HUES64 (cell line): Measurements from ENCODE around the gene SFXN5.
A peak's percentile ranks its signal among the peaks of the same experiment; 100 is the strongest.

Source experiments
- H3K27ac ChIP-seq: 2 replicates; pipeline ENCODE4 v1.7.0; 2013; ENCODE audit warnings: low read depth, low read length, inconsistent platforms
- H3K27me3 ChIP-seq: 2 replicates; pipeline ENCODE4 v1.6.1; 2013; ENCODE audit warnings: mild to moderate bottlenecking, low read length; ENCODE audit not compliant: insufficient read depth
- H3K36me3 ChIP-seq: 2 replicates; pipeline ENCODE4 v1.6.1; 2013; ENCODE audit warnings: mild to moderate bottlenecking, low read length; ENCODE audit not compliant: insufficient read depth
- H3K4me1 ChIP-seq: 2 replicates; pipeline ENCODE4 v1.6.1; 2013; ENCODE audit warnings: mild to moderate bottlenecking, low read length, moderate library complexity; ENCODE audit not compliant: insufficient read depth
- H3K4me3 ChIP-seq: 2 replicates; pipeline ENCODE4 v1.5.1; 2013; ENCODE audit warnings: mild to moderate bottlenecking, low read length, moderate library complexity
- H3K9ac ChIP-seq: 2 replicates; pipeline ENCODE4 v1.6.1; 2013; ENCODE audit warnings: mild to moderate bottlenecking, low read depth, low read length
- H3K9me3 ChIP-seq: 2 replicates; pipeline ENCODE4 v1.6.1; 2013; ENCODE audit warnings: low read depth, low read length; ENCODE audit not compliant: insufficient read depth
- WGBS: fragments of 150-250, 120-280 bp; methylation state at CpG from one replicate; pipeline ENCODE4 v1.1.7; 2013; ENCODE audit warnings: missing lambda C conversion rate; 5-methylcytosine and 5-hydroxymethylcytosine counted together

Gene SFXN5

DNA sequence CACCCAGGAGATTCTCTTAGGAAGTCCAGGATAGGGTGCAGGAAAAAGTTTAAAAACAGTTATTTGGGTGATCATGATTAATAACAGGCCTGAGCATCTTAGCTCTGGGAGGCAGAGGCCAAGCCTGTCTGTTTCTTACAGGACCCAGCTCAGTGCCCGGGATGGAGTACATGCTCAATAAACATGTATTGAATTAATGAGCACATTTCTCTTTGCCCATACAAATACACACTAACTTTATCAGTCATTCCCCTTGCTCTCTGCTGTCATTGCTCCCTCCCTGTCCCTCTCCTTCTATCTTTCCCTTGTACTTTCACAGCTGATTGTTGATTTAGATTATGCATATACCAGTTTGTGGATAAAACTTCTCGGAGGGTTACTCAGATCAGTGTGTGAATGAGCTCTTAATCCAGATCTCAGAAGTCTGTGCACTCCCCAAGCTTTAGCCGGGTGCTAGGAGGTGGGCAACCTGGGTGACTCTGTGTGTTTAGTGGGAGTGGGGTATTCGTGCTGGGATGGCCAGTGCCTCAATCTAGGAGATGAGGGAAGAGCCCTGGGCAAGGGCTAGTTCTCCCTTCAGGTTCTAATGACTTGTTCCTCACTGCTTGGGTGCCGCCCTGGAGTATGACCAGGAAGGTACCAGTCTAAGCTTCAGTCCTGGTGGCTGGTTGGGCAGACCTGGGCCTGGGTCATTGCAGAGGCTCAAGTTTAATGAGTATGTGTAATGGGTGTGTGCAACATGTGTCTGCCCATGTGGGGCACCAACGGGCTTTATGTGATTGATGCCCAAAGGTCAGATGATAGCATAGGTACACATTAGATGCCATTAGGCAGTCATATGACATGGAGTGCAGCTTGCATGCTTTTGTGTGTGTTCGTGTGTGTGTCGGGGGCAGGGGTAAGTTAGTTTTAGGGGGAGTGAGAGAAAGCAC lies 143.6 kb downstream of the SFXN5 start:
- Histone ChIP-seq H3K9ac (no peak overlapping the region), H3K27me3 (peaks cover 99% of the 10 kb centered on the region), H3K27ac (no peak overlapping the region), H3K4me3 (no peak overlapping the region), H3K9me3 (no peaks in the 10 kb centered on the region), H3K4me1 (peaks cover 25% of the 10 kb centered on the region; the same call in 1 of the 2 replicates), H3K36me3 (no peaks in the 10 kb centered on the region)
- 81% methylated on average over 8 of the region's 8 CpGs for WGBS

DNA sequence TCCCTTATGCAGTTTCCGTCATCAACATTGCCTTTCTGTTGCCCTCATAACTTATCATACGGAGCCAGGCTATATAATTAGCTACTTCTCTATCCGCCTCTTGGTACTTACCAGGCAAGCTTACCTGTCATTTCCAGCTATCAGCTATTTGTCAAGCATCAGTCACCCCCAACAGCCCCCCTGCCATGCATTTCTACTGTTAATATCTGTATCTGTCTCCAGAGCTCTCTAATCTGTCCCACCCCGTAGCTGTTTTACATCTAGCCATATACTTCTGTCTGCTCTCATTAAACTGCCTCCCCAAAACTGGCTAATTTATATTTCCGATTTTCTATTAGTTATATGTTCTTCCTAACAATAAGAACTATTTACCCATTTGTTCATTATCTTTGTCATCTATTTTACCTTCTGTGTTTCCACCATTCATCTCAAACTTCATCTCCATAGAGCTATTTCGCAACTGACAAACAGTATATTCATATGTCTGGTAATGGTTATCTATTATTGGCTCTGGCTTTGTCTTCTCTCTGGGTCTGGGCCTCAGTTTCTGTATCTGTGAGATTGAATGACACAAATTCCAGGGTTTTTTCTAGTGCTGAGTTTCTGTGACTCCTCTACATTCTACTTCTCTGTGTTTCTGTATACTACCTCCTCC lies 144.6 kb downstream of the SFXN5 start:
- peaks cover 99% of the 10 kb centered on the region for H3K27me3 ChIP-seq
- no peak overlapping the region for H3K9ac ChIP-seq
- no peaks in the 10 kb centered on the region for H3K36me3 ChIP-seq
- H3K9me3 ChIP-seq = no peaks in the 10 kb centered on the region
- 66% methylated on average over 6 of the region's 6 CpGs for WGBS
- H3K4me3 ChIP-seq = no peak overlapping the region
- H3K4me1 ChIP-seq = peaks cover 25% of the 10 kb centered on the region; the same call in 1 of the 2 replicates
- no peak overlapping the region for H3K27ac ChIP-seq

DNA sequence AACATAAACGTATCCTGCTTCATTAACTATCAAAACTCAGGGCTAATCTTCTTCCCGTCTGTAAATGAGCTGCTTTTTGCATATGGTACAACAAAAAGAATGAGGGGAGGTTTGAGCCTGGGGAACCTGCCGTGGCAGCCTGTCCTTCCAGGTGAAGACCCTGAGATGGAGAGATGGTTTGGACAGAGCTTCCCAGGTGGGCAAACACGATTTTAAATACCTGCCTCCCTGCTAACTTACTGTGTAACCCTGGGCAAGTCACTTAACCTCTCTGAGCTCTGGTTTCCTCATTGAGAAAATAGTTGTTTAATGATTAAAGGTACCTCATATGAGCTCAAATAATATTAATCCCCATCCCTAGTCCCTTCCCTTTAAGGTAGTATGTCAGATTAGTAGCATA lies 145.1 kb downstream of the SFXN5 start:
- no peak overlapping the region for H3K4me3 ChIP-seq
- WGBS = 9% methylated on average over 4 of the region's 4 CpGs
- no peak overlapping the region for H3K27ac ChIP-seq
- peaks cover 25% of the 10 kb centered on the region; the same call in 1 of the 2 replicates for H3K4me1 ChIP-seq
- no peaks in the 10 kb centered on the region for H3K36me3 ChIP-seq
- H3K9me3 ChIP-seq = no peaks in the 10 kb centered on the region
- no peak overlapping the region for H3K9ac ChIP-seq
- H3K27me3 ChIP-seq = peaks cover 100% of the 10 kb centered on the region

DNA sequence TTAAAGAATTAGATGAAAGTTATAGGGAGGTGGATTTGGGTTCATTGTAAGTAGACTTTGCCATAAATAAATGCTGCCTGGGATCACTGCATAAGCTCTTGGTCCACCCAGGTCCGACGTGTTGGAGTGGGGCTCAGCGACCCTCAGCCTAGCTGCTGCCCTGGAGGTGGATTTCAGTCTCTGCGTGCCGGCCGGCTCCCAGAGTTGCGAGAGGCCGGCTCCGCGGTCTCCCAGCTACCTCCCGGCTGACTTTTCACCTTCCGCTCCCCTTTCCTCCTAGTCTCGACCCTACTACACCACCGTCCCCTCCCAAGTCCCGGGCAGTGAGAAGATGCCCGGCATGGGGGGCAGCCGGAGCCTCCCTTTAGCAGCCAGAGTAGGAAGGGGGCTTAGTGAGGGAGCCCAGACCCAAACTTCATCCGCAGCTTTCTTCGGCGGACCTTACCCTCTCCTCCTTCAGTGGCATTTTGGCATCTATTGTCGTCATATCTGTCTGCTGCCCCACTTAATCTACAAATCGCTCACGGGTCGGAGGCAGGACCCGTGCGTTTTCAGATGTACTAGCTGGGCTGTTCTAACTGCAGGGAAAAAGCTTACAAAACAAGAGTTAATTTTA lies 146.1 kb downstream of the SFXN5 start:
- Histone ChIP-seq H3K4me1 (peaks cover 25% of the 10 kb centered on the region; the same call in 1 of the 2 replicates), H3K27ac (no peak overlapping the region), H3K27me3 (peaks cover 100% of the 10 kb centered on the region), H3K4me3 (peak overlapping the region; percentile 36; the same call in 1 of the 2 replicates), H3K9ac (no peak overlapping the region), H3K36me3 (no peaks in the 10 kb centered on the region), H3K9me3 (no peaks in the 10 kb centered on the region)
- 2% methylated on average over 25 of the region's 26 CpGs for WGBS

DNA sequence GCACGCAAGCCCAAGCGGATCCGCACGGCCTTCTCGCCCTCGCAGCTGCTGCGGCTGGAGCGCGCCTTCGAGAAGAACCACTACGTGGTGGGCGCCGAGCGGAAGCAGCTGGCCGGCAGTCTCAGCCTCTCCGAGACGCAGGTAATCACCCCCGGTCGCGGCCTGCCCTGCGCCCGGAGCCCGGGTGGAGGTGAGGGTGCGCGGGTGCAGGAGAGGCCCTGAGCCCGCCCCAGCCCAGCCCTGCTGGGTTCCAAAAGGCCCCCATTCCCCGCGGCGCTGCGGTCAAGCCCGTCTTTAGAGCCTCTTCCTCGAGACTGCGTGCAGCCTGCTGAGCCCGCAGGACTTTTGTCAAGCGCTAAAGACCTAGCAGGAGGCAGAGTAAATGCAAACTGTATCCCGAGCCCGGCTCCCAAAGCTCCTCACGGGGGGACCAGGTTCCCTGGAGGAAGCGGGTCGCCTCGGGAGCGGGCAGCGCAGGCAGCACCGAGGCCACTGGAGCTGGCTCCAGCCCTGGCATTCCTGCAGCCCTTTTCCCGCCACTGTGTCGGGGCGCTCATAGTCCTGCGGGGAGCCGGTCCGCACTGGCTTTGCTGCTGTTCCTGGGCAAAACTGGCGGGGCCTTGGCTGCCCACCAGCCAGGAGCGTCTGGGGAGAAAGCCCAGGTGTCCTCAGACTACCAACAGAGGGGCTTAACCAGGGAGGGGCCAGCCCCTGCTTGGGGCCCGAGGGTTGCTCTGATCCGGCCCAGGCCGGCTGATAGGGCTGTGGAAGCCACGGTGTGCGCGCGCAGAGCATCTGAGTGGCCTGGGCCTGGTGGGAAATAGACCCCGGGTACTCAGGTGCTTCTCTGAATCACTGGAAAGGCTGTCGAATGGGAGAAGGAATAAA lies 146.9 kb downstream of the SFXN5 start:
- peaks cover 26% of the 10 kb centered on the region; the same call in 1 of the 2 replicates for H3K4me1 ChIP-seq
- H3K9ac ChIP-seq = no peak overlapping the region
- peak overlapping the region; percentile 36 for H3K4me3 ChIP-seq
- H3K9me3 ChIP-seq = no peaks in the 10 kb centered on the region
- no peak overlapping the region for H3K27ac ChIP-seq
- H3K27me3 ChIP-seq = peaks cover 100% of the 10 kb centered on the region
- H3K36me3 ChIP-seq = no peaks in the 10 kb centered on the region
- under 1% methylated on average over 61 of the region's 61 CpGs for WGBS

DNA sequence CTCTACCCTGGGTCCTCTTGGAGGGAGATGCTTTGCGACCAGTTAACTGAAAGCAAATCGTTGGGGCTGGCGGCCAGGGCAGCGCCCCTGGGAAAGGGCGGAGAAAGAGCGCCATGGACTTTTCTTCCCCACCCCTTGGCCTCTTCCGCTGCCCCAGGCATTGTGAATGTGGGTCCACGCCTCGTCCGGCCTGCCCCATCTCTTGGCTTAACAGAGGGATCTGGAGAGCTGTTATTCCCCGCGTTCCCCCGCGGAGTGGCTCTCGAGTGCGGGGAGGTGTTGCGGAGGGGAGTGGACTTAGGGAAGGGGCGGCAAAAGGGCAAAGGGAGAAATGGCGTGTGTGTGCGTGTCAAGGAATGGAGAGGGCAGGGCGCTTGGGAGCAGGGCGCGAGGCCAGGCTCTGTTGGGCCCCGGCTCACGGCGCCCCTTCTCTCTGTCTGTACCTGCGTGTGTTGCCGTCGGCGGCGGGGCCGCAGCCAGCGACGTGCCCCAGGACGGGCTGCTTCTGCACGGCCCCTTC lies 147.6 kb downstream of the SFXN5 start:
- 1% methylated on average over 36 of the region's 36 CpGs for WGBS
- peaks cover 32% of the 10 kb centered on the region for H3K4me1 ChIP-seq
- no peaks in the 10 kb centered on the region for H3K36me3 ChIP-seq
- H3K27ac ChIP-seq = no peak overlapping the region
- H3K9me3 ChIP-seq = no peaks in the 10 kb centered on the region
- peaks cover 100% of the 10 kb centered on the region for H3K27me3 ChIP-seq
- peak overlapping the region; percentile 36 for H3K4me3 ChIP-seq
- no peak overlapping the region for H3K9ac ChIP-seq

DNA sequence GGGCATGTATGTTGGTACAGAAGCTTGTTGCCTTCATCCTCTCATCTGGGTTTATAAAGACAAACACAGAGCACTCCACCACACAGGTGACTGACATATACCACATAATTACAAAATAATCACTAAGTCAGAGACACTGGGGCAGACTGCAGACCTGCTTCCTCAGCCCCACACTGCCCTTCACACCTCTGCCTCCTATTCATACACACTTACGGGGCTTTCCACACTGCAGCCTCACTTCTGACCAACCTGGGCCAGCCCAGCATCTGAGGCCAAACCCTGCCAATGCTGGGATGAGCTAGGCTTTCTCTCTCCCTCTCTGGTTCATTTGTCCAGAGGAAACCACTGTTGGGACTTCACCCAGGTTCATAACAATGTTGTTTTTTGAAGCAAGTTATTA lies 149.7 kb downstream of the SFXN5 start:
- 28% methylated on average over 1 of the region's 1 CpG for WGBS
- H3K9me3 ChIP-seq = no peaks in the 10 kb centered on the region
- H3K4me3 ChIP-seq = no peak overlapping the region
- peaks cover 100% of the 10 kb centered on the region for H3K27me3 ChIP-seq
- H3K27ac ChIP-seq = no peak overlapping the region
- peaks cover 34% of the 10 kb centered on the region for H3K4me1 ChIP-seq
- H3K9ac ChIP-seq = no peak overlapping the region
- no peaks in the 10 kb centered on the region for H3K36me3 ChIP-seq

DNA sequence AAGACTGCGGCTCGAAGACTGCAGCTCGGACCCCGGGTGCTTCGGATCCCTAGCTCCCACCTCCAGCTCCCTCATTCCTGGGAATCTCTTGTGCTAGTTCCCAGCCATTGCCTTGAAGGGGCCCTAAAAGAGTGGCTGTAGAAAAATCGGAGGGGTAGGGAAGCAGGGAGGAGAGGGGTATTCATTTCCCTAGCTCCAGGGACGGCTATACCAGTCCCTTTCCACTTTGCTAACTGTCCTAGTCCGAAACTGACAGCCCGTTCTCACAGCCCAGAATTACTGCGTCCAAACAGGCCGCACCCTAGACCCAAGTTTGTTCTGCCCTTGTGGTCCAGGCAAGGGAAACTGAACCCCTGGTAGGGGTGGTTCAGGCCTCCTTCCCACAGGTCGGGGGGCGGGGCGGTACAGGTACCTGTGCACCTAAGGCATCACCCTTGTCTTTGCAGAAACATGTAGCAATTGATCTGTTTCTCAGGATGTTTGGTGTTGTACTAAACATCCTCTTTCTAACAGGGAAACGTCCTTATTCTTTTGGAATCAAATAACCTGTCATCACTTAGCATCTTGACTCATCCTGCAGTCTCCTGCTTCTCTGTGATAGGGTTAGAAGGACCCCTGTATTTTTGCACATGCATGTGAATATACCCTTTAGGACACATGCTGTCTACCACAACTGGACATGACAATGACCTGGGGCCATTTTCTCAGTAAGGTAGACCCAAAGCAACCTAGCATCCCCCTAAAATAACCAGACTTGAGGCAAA lies 150.2 kb downstream of the SFXN5 start:
- no peak overlapping the region for H3K9ac ChIP-seq
- WGBS = 15% methylated on average over 15 of the region's 15 CpGs
- H3K4me1 ChIP-seq = peaks cover 34% of the 10 kb centered on the region
- H3K4me3 ChIP-seq = peak overlapping the region; percentile 40
- no peaks in the 10 kb centered on the region for H3K9me3 ChIP-seq
- no peak overlapping the region for H3K27ac ChIP-seq
- H3K27me3 ChIP-seq = peaks cover 100% of the 10 kb centered on the region
- no peaks in the 10 kb centered on the region for H3K36me3 ChIP-seq

DNA sequence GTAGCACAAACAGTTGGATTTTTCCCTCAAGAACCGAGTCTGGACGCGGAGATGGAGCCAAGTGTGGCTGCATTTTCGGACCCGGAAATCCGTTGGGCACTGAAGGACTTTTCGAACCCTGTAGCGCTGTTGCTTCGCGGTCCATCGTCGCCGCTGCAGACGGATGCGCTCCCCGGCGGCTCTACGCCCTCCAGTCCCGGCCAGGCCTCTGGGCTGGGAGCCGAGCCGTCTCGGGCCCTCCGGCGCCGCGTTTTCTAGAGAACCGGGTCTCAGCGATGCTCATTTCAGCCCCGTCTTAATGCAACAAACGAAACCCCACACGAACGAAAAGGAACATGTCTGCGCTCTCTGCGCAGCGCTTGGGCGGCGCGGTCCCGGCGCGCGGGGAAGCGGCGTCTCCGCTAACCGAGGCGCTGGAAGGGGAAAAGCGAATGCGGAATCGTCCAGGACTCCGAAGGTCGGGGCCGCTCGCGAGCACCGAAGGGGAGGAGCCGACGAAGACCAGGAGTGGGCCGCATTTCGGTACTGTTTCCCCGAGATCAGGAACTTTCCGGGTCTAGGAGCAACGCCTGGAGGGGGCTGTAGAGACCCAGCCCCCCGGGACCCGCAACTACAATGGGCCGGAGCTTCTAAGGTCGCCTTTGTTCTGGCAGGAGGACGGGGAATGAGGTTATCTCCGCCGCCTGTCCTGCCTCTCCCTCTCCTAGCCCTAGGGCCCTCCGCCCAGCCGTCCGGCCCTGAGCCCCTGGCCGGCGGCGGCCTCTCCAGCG lies 151.0 kb downstream of the SFXN5 start:
- H3K4me3 ChIP-seq = peak overlapping the region; percentile 40
- WGBS = under 1% methylated on average over 77 of the region's 77 CpGs

More for the DNA sequence above, 151.0 kb downstream of the SFXN5 start:
- Histone ChIP-seq H3K9me3 (no peaks in the 10 kb centered on the region), H3K9ac (no peak overlapping the region), H3K4me1 (peaks cover 28% of the 10 kb centered on the region), H3K27me3 (peaks cover 100% of the 10 kb centered on the region), H3K27ac (no peak overlapping the region), H3K36me3 (no peaks in the 10 kb centered on the region)
